ENCODE data around the gene NME9. TPM values are rescaled to one million over a fixed set of nuclear protein-coding genes. Genes with fewer than 3 reads are reported as not detected.

Gene NME9
- polyA plus RNA-seq, 1 donor, result 0.90 TPM

- DNase-seq (ENCODE audit: low read depth), result no peak
These were observed 5.0 kb upstream of the NME9 start for GRCh38 chr3:138334608-138335007.

GRCh38 chr3:138332472-138333073 lies 2.9 kb upstream of the NME9 start:
- DNase-seq (ENCODE audit: low read depth), result no peak

- DNase-seq (ENCODE audit: low read depth), result no peak
These were observed 1.7 kb upstream of the NME9 start for GRCh38 chr3:138331143-138331894.

GRCh38 chr3:138329984-138330293 lies 288 bp upstream of the NME9 start:
- no peak for DNase-seq (ENCODE audit: low read depth)

GRCh38 chr3:138328341-138328740 lies 1.3 kb downstream of the NME9 start:
- DNase-seq (ENCODE audit: low read depth), result no peak

- no peak for DNase-seq (ENCODE audit: low read depth)
These were observed 1.8 kb downstream of the NME9 start for GRCh38 chr3:138327831-138328230.

- no peak for DNase-seq (ENCODE audit: low read depth)
These were observed 2.6 kb downstream of the NME9 start for GRCh38 chr3:138326866-138327595.

- DNase-seq (ENCODE audit: low read depth), result no peak
These were observed 3.7 kb downstream of the NME9 start for GRCh38 chr3:138325990-138326389.

- no peak for DNase-seq (ENCODE audit: low read depth)
These were observed 5.7 kb downstream of the NME9 start for GRCh38 chr3:138323971-138324370.

- DNase-seq (ENCODE audit: low read depth), result no peak
These were observed 12.0 kb downstream of the NME9 start for GRCh38 chr3:138317687-138318086.

GRCh38 chr3:138314751-138315150 lies 14.9 kb downstream of the NME9 start:
- no peak for DNase-seq (ENCODE audit: low read depth)

GRCh38 chr3:138310494-138310893 lies 19.2 kb downstream of the NME9 start:
- DNase-seq (ENCODE audit: low read depth), result no peak

GRCh38 chr3:138308783-138309182 lies 20.9 kb downstream of the NME9 start:
- no peak for DNase-seq (ENCODE audit: low read depth)

GRCh38 chr3:138307899-138308298 lies 21.8 kb downstream of the NME9 start:
- no peak for DNase-seq (ENCODE audit: low read depth)

GRCh38 chr3:138303474-138303873 lies 26.2 kb downstream of the NME9 start:
- DNase-seq (ENCODE audit: low read depth), result no peak

GRCh38 chr3:138300647-138301046 lies 29.0 kb downstream of the NME9 start:
- DNase-seq (ENCODE audit: low read depth), result no peak

GRCh38 chr3:138297876-138298275 lies 31.8 kb downstream of the NME9 start:
- DNase-seq (ENCODE audit: low read depth), result no peak

GRCh38 chr3:138297059-138297607 lies 32.5 kb downstream of the NME9 start:
- no peak for DNase-seq (ENCODE audit: low read depth)

GRCh38 chr3:138296639-138297038 lies 33.0 kb downstream of the NME9 start:
- DNase-seq (ENCODE audit: low read depth), result no peak

- DNase-seq (ENCODE audit: low read depth), result no peak
These were observed 40.0 kb downstream of the NME9 start for GRCh38 chr3:138289701-138290100.

- DNase-seq (ENCODE audit: low read depth), result no peak
These were observed 40.4 kb downstream of the NME9 start for GRCh38 chr3:138289260-138289659.

- DNase-seq (ENCODE audit: low read depth), result no peak
These were observed 44.6 kb downstream of the NME9 start for GRCh38 chr3:138284957-138285477.

- no peak for DNase-seq (ENCODE audit: low read depth)
These were observed 45.6 kb downstream of the NME9 start for GRCh38 chr3:138284079-138284478.

Measured in forelimb muscle (tissue), 1 donor.